ENCODE measurements around the gene ADAMTS9.

ADAMTS9 gene

DNA sequence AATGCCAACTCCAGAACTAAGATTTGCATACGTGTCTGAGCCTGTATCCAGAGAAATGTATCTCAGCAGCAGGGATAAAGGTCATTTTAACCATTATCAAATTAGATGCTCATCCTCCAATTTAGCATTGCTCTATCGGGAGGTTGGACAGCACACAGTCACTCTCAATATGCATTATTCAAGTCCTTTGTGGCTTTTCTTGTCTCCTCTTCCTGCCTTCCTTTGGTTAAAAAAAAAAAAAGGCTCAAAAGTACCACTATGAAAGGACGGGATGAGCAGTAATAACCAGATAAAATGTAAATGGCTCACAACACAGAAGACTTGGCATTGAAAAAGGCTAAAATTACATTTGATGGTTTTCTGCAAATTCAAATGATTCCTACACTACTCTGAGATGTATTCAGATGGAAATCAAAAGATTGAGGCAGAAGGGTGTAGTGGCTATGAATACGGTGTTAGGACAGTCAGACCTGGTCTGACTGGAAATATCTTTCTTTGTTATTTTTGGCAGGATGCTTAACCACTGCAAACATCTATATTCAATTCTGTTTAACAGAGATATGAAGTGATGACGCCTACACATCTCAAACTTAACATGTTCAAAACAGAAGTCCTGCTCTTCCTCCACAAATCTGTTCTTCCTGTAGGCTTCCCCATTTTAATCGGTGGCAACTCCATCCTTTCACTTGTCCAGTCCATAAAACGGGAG is 109.6 kb downstream of the ADAMTS9 start:
- DNase-seq (ENCODE audit: low read depth, low spot score): no peak

DNA sequence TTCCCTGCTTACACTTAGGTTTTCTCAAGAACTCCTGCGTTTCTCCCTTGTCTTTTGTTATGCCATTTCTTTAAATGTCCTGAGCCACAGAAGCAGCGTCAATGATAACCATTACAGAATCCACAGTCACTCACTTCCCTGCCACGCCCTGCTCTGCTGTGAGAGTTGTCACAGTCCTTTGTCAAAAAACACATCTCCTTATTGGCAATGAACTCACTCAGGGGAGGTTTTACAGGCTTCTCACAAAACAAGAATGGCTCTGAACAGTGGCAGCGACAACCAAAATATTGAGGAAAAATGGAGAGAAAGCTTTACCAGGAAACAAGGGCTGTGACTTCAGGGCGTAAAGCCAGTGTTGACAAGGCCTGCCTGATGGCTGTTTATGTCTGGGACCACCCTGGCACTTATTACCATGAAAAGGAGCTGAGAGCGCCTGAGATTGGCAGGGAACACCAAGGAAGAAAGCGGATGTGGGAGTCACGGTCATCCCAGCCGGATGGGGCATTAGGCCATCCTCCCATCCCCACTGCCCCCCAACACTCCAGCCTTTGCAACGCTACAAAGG is 111.5 kb downstream of the ADAMTS9 start:
- no peak for DNase-seq (ENCODE audit: low read depth, low spot score)

DNA sequence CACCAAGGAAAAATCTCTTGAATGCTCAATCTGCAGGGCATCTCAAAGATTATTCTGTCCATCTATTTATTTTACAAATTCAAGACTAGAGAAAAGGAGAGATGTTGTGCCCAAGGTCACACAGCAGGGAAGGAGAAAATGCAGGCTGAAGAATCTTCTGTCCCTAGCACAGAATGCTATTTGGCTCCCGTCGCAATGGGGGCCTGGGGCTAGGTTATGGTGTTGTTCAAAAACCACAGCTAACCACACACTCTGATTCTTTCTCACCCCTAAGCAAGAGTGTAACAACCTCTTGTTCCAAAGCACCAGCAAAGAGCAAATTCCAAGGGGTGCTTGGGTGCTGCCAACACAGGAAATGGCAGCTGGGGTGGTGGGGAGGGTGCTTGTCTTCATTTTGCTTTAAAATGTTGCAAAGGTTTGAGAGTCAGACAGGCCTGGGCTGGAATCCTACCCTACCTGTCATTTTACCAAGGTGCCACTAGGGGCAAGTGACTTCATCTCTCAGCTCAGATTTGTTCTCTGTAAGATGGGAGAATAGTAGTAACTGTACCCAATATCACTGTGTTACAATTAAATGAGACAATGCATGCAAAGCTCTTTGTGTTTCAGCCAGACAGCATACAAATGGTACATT is 112.5 kb downstream of the ADAMTS9 start:
- no peak for DNase-seq (ENCODE audit: low read depth, low spot score)

DNA sequence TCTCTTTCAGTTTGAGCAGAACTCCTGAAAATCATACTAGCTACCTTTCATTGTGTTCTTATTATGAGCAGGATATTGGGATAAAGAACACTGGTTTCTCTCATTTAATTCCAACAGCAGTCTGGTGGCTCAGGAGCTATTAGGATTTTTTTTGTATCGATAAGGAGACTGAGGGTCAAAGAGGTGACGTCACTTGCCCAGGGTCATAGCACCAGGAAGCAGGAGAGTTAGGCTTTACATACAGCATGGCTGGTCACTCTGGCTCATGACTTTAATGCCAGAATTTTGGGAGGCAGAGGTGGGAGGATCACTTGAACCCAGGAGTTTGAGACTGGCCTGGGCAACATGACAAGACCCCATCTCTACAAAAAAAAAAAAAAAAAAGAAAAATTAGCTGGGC is 113.6 kb downstream of the ADAMTS9 start:
- DNase-seq (ENCODE audit: low read depth, low spot score): no peak

DNA sequence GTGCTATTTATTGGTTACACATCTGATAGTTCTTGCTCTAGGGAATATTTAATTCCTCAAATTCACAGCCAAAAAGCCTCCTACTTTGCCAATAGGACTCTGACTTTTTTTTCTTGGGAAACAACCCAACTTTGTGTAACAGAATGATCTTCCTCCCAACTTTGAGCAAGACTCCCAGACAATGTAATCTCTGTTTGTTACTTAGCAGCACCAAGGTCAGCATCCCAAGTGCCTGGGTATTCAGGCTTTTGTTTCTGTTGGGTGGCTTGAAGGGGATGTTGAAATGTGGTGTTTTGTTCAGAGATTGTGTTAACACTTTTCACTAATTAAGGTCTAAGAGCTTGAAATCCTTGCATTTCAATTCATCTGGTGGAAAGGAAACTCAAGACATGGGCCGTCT is 115.8 kb downstream of the ADAMTS9 start:
- DNase-seq (ENCODE audit: low read depth, low spot score): no peak

DNA sequence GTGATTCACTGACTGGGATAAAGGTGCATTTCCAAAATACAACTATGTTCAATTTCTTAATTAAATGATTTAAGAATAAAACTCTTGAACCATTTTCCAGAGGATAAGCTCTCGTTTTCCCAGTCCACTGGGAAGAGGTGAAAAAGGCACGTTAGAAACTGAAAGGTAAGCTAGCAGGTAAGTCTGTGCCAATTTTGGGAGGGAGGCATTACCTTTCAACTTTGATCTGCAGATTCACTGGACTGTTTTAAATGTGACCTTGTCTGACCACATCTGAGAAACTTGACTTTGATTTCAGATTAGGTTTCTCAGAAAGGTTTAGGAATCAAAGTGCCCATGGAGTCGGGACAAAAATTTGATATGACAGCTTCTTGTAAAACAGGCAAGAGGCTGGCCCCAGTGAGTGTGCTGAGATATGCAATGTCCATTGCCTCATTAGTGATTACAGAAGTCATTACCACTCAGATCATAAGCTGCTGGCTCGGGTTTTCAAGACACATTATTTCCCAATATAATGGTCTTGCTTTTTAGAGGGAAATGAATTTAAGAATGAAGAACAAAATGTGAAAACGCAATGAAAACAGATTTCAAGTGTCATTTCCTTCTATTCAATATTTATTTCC is 118.8 kb downstream of the ADAMTS9 start:
- no peak for DNase-seq (ENCODE audit: low read depth, low spot score)

DNA sequence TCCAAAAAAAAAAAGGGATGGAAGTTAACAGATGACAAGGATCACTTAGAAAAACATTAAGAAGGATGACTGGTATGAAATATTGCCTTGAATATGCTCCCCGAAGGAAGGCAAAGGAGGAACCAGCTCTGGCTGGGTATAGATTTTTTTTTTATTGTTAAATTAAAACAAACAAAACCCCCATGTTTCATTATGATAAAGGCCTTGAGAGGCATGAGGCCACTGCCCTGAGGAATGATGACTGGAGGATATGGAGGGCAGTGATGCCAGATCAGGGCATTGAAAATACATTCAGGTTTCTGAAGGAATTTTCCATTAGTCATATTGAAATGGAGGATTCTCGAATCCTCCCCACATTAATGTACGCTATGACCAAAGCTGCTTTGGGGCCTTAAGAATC is 120.9 kb downstream of the ADAMTS9 start:
- no peak for DNase-seq (ENCODE audit: low read depth, low spot score)

DNA sequence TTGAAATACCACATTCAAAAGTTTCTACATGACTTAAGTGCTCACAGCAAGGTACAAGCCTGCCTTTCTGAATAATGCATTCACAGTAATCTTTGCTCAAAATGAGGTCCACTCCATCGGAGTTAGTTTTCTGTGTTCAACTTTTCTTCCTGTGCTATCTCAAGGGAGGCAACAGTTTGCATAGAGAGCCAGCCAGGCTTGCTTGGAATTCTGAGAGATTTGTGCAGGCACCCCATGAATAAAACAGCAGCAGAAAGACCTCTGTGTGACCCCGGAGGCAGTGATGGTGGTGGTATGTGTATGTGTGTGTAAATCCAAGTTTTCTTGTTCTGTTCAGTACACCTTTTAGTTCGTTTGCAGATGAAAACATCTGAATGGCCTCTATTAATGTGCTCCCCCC is 124.0 kb downstream of the ADAMTS9 start:
- no peak for DNase-seq (ENCODE audit: low read depth, low spot score)

DNA sequence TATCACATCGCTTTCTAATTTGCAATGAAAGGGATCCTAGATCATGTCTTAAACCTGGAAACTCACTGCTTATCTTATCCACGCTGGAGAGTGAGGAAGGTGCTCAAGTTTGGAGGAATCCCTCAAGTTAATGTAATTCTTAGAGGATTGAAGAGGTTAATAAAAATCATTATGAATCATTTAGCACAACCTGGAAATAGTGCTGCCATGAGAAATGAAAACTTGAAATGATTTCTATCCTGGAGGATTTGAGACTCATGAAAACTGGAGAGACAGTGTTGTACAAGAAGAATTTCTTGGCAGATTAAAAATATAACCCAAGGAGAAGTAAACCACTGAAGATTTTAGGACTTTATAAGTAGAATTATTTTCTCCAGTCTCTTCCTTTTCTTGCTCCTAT is 125.9 kb downstream of the ADAMTS9 start:
- no peak for DNase-seq (ENCODE audit: low read depth, low spot score)

DNA sequence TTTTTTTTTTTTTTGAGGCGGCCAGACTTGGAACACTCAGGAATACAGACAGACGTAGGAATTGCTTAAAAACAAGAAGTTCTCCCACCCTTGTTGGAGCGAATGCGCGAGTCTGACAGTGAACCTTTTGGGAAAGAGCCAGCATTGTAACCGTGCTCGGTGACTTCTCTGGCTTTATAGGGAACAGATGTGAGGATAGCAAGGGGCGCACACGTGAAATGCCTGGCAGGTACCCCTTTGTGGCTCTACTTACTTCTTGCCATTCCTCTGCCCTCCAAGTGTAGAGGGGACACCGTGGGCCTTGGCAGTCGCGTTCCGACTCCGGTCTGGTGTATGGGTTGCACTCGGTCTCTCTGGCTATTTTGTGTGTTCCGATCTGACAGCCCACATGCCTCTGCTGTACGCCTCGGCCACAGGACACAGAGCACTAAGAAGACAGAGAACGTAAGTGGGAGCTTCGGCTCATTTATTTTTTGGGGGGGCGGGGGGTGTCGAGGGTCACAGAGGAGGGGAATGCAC is 126.4 kb downstream of the ADAMTS9 start:
- DNase-seq (ENCODE audit: low read depth, low spot score): no peak

DNA sequence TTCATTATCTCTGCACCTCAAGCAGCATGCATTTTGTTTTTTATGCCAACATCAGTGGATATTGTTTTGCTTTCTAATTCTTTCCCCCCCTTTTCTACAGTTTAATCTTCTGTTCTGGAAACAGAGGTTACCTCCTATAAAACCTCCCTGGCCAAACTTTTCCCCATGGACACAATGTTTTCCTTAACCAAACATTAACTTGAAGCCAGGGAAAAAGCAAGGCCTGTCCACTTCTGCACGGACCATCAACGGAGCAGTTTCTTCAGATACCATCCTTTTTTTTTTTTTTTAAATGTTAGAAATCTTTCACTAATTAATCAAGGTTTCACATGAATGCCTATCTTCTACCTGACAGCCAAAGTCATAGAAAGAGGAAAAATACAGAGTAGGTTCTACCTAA is 127.0 kb downstream of the ADAMTS9 start:
- no peak for DNase-seq (ENCODE audit: low read depth, low spot score)

DNA sequence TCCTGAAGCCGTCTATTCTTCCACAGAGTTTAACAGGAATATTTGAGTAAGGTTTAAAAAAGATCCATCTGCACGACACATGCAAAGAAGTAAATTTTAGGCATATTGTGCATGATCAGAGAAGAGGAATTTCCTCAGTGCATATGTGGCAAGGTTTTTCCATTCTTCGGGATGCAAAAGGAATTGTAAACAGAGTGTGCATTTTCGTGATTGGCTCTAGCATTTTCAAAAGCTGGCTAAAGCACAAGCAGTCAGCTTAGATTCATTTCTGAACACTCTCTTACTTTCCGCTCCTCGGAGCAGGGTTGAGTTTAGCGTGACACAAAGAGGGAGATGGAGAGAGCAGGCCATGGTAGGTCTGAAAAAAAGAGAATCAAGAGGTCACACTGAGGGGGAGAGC is 128.2 kb downstream of the ADAMTS9 start:
- no peak for DNase-seq (ENCODE audit: low read depth, low spot score)

DNA sequence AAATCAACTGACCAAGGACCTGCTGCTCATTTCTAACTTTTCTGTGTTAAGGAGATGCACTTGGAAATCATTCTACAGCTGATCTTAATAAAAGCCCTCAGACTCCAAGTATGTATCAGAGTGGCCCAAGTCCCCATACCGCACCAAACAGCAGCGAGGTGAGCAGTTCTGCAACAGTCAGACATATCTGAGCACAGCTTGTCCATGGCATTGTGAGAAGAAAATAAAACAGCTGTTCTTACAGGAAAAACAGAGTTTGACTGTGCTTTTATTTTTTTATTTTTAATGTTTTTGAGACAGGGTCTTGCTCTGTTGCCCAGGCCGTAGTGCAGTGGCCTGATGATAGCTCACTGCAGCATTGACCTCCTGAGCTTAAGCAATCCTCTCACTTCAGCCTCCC is 131.8 kb downstream of the ADAMTS9 start:
- no peak for DNase-seq (ENCODE audit: low read depth, low spot score)

DNA sequence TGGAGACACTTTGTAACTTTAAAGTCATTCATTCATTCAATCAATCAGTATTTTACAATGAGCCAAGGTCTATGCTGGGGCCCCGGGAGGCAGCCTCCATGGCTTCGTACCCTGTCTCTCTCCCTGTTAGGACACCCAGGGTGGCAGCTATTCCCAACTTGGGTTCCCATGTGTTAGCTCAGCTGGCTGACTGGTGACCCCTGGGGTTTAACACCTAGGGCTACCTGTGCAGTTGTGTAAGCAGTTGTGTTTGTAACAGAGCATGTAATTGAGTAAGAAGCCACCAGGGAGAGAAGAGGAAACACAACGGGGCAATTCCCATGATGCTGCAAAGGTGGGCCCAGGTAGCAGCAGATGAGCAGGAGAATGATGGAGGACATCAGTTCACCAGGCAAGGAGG is 132.4 kb downstream of the ADAMTS9 start:
- no peak for DNase-seq (ENCODE audit: low read depth, low spot score)

DNA sequence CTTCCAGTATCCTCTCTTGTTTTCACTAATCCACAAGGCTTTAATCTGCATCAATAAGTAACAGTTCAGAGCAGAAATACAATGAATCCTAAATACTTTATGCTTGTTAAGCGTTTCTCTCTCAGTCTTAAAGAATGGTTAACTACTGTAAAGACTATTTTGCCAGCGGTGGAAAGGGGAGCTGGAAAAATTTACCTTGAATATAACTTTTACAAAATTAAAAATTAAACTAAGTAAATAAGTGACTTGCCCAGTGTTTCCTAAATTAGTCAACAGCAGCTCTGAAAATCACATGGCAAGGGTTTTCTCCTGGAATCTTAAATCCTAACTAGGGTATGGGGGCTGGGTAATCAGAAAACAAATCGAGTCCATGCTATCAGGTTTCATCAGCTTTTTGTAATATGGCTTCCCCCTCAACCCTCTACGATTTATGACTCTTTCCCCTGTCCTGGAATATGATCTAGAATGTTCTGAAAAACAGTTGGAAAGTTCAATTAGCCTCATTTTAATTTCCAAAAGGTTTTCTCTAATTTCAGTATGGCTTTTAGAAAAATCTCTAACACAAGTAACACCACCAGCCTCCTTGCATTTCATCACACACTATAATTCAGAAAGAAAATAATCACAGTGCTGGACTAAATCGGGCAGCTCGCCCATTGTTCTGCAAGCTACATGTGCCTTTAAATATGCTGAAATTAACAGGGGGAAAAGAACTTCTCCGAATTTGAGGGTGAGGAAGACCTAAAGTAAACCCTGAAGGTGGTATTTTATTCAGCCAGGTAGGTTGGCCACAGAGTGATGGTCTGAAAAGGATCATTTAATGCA is 133.5 kb downstream of the ADAMTS9 start:
- DNase-seq (ENCODE audit: low read depth, low spot score): no peak

DNA sequence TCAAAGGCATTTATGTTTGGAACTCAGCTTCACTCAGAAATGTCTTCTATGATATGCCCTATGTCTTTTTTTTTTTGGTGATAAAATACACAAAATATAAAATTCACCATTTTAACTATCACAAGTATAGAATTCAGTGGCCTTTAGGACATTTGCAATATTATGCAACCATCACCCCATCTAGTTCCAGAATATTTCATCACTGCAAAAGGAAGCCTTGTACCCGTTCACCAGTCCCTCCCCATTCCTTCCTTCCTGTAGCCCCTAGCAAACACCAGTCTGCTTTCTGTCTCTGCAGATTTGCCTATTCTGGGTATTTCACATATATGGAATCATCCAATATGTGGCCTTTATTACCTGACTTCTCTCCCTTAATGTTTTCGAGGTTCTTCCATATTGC is 134.8 kb downstream of the ADAMTS9 start:
- no peak for DNase-seq (ENCODE audit: low read depth, low spot score)

DNA sequence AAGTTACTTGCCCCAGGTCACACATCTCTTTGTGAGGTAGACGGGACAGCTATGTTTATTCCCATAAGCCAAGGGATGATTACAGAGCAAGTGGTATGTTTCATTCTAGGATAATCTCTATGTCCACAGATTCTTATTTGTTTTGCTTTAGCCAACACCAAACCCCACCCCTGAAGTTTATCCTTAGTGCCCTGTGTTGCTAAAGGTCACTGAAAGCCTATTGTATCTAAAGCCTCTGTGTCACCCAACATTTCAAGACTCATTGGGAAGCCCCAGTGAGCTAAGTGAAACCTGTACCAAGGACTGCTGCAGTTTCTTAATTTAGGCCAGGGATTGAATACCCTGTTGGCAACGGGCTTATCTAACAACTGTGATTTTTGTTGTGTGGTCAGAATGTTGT is 135.6 kb downstream of the ADAMTS9 start:
- DNase-seq (ENCODE audit: low read depth, low spot score): no peak

DNA sequence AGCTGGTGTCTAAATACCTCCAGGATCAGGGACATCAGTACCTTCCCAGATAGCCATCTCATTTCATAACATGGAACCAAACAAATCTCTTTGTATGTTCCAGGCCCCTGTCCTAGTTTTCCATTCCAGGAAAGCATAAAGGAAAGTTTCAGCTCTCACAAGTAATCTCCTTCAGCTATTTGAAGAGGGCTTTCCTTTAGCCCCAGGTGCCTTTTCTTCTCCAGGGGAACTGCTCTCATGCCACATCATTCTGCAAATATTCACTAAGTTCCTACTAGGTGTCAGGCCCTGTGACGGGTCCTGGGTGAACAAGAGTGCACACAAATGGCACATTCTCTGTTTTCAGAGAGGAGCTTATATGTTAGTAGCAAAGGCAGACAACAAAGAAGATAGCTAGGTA is 136.1 kb downstream of the ADAMTS9 start:
- DNase-seq (ENCODE audit: low read depth, low spot score): no peak

DNA sequence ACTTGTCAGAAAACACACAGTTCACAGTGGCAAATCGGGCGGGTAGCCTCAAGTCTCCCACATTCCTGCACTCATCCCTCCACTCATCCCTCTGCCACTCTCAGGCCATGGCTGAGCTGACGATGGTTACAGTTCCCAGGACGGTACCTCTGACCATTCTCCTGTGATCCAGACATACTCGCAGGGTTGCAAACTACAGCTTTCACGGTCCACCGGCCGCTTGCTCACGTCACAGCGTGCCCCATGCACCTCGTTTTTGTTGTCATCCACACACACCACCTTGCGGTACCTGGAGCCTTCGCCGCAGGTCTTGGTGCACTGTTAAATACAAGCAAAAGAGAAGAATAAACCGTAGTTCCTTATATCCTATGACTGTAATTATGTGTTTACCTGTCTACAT is 137.1 kb downstream of the ADAMTS9 start:
- no peak for DNase-seq (ENCODE audit: low read depth, low spot score)

DNA sequence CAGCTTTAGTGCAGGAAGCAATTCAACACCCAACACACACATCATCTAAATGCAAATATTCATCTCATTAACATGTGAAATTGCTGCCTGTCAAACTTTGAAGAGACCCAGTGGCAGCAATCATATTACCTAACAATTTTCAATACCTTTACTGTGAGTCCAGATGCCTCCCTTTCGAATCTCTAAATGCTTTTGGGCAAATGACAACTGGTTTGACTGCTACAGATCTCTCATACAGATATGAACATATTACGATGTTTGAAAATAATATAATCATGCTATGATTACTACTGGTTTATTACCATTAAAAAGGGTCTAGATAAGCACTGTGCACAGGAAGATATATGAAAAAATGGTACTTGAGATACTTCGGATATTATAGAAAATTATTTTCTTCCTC is 137.9 kb downstream of the ADAMTS9 start:
- DNase-seq (ENCODE audit: low read depth, low spot score): no peak

DNA sequence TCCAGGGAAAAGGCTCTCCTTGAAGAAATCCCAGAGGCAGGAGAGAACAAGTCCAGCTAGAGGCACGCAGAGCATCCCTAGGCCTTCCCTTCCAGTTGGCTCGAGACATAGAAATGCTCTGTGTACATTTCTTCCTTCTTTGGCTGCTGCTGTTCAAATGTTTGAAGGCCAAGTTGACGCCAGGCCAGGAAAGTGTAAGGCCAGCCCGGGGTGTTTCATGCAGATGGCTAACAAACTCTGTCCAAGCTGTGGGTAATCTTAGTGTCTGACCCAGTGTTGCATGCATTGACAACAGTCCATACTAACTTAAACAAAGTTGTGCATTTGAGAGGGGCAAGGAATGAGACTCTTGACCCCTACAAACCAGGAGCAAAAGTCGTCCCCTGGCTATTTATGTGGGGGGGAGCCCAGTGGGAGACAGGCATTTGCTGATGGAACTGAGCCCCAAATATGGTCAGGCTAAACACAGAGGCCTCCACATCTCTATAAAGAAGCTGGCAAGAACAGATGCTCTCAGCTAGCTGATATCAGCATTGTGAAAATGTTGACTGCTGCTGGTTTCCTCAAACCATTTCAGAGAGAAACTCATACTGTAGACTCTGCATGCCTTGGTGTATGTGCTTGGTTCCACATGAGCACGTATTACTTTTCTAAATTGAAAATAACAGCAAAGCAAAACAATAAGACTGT is 139.5 kb downstream of the ADAMTS9 start:
- no peak for DNase-seq (ENCODE audit: low read depth, low spot score)

Measured in activated CD4-positive, CD25-positive, alpha-beta regulatory T cell treated with anti-CD3 and anti-CD28 coated beads, Interleukin-2, amount 50 U/mL, for 16 hours (primary cell).